GM23338 (cell line): Measurements from ENCODE around the gene ZNF397. TPM values are rescaled to one million over a fixed set of nuclear protein-coding genes. Genes with fewer than 3 reads are reported as not detected.

Experiments
- ATAC-seq: fragments of 200-7000 bp; cut with Tn5 transposase; 3 replicates; pipeline ENCODE4 v1.9.1; 2020
- DNase-seq: peaks from one replicate; pipeline ENCODE4 v3.0.0-alpha.2; 2015; ENCODE audit warnings: low spot score
- H2AFZ ChIP-seq: fragments of 200-600 bp; sonication (generic); 2 replicates; pipeline ENCODE4 v1.8.0; 2016; ENCODE audit warnings: antibody characterized with exemption, mild to moderate bottlenecking, moderate library complexity
- H3F3A ChIP-seq: fragments of 200-600 bp; sonication (generic); replicated peaks from 2 replicates; pipeline ENCODE4 v1.8.0; 2017; ENCODE audit warnings: antibody characterized with exemption, mixed run types, low read depth
- H3K27ac ChIP-seq: fragments of 200-600 bp; sonication (generic); 2 replicates; pipeline ENCODE4 v1.6.1; 2016; ENCODE audit warnings: low read depth
- H3K27me3 ChIP-seq: fragments of 200-600 bp; sonication (generic); 2 replicates; pipeline ENCODE4 v1.8.0; 2016; ENCODE audit warnings: mild to moderate bottlenecking, mixed run types, moderate library complexity; ENCODE audit not compliant: insufficient read depth
- H3K36me3 ChIP-seq: fragments of 200-600 bp; sonication (generic); 2 replicates; pipeline ENCODE4 v1.8.0; 2016; ENCODE audit warnings: mild to moderate bottlenecking; ENCODE audit not compliant: insufficient read depth
- H3K4me1 ChIP-seq: fragments of 200-600 bp; sonication (generic); 2 replicates; pipeline ENCODE4 v1.8.0; 2016; ENCODE audit warnings: mild to moderate bottlenecking, moderate library complexity; ENCODE audit not compliant: insufficient read depth
- H3K4me2 ChIP-seq: fragments of 200-600 bp; sonication (generic); 2 replicates; pipeline ENCODE4 v1.7.1; 2017; ENCODE audit warnings: mixed run types
- H3K4me3 ChIP-seq: fragments of 200-600 bp; sonication (generic); 2 replicates; pipeline ENCODE4 v1.6.1; 2016; ENCODE audit warnings: mixed run types
- H3K79me2 ChIP-seq: fragments of 200-600 bp; sonication (generic); replicated peaks from 2 replicates; pipeline ENCODE4 v1.8.0; 2017; ENCODE audit warnings: mild to moderate bottlenecking; ENCODE audit not compliant: insufficient read depth
- H3K9me2 ChIP-seq: fragments of 200-600 bp; sonication (generic); 2 replicates; pipeline ENCODE4 v1.8.0; 2017; ENCODE audit not compliant: insufficient read depth
- H4K20me1 ChIP-seq: fragments of 200-600 bp; sonication (generic); replicated peaks from 2 replicates; pipeline ENCODE4 v1.8.0; 2017; ENCODE audit warnings: mild to moderate bottlenecking; ENCODE audit not compliant: insufficient read depth
- H3K27ac Mint-ChIP-seq: 2 replicates; pipeline ENCODE4 v1.8.0; 2020; ENCODE audit warnings: inconsistent platforms, mild to moderate bottlenecking, moderate library complexity, mixed read lengths
- H3K27me3 Mint-ChIP-seq: 3 replicates; pipeline ENCODE4 v1.8.0; 2022; ENCODE audit warnings: low read depth, mild to moderate bottlenecking, moderate library complexity, mixed read lengths, inconsistent platforms; ENCODE audit not compliant: insufficient read depth, poor library complexity
- H3K36me3 Mint-ChIP-seq: 3 replicates; pipeline ENCODE4 v1.8.0; 2021; ENCODE audit warnings: low read depth, mild to moderate bottlenecking, inconsistent platforms, moderate library complexity, mixed read lengths
- H3K4me1 Mint-ChIP-seq: 3 replicates; pipeline ENCODE4 v1.8.0; 2020; ENCODE audit warnings: mild to moderate bottlenecking, inconsistent platforms, mixed read lengths
- H3K4me3 Mint-ChIP-seq: 3 replicates; pipeline ENCODE4 v1.8.0; 2021; ENCODE audit warnings: moderate library complexity, mild to moderate bottlenecking, inconsistent platforms, mixed read lengths
- H3K9me3 Mint-ChIP-seq: 3 replicates; pipeline ENCODE4 v1.8.0; 2020; ENCODE audit warnings: moderate library complexity, mild to moderate bottlenecking, inconsistent platforms, mixed read lengths
- CREB1 ChIP-seq: fragments of 250-450 bp; sonication (Bioruptor Pico); IDR thresholded peaks from 2 replicates; pipeline ENCODE4 v1.5.0; 2020; ENCODE audit warnings: low read depth, mild to moderate bottlenecking, moderate library complexity
- CTCF ChIP-seq, 2 experiments: fragments of 200-600 bp in 1 of 2; sonication (generic) in 1 of 2; conservative IDR thresholded peaks; 2 replicates each; pipeline versions ENCODE4 v1.5.1 to v1.6.1; 2016 to 2017; ENCODE audit warnings: antibody characterized with exemption in 2 of 2, low read depth in 2 of 2, mild to moderate bottlenecking in 2 of 2, moderate library complexity in 1 of 2
- EZH2 ChIP-seq: fragments of 200-600 bp; sonication (generic); IDR thresholded peaks from one replicate; pipeline ENCODE4 v1.8.0; 2017; ENCODE audit warnings: antibody characterized with exemption, mild to moderate bottlenecking, low read depth; ENCODE audit not compliant: unreplicated experiment
- EZH2phosphoT487 ChIP-seq: fragments of 200-600 bp; sonication (generic); IDR thresholded peaks from one replicate; pipeline ENCODE4 v1.8.1; 2018; ENCODE audit warnings: antibody characterized with exemption; ENCODE audit not compliant: unreplicated experiment
- JUNB ChIP-seq: IDR thresholded peaks from one replicate; pipeline ENCODE4 v1.6.1; 2016; ENCODE audit warnings: antibody characterized with exemption; ENCODE audit not compliant: unreplicated experiment
- POLR2AphosphoS5 ChIP-seq: IDR thresholded peaks from 2 replicates; pipeline ENCODE4 v1.6.1; 2016; ENCODE audit warnings: antibody characterized with exemption, low read depth
- ZNF114 ChIP-seq: fragments of 250-450 bp; sonication (Bioruptor Pico); IDR thresholded peaks from 2 replicates; pipeline ENCODE4 v1.5.0; 2020; ENCODE audit warnings: mild to moderate bottlenecking, moderate library complexity
- ZNF462 ChIP-seq: fragments of 250-450 bp; sonication (Bioruptor Pico); IDR thresholded peaks from 2 replicates; pipeline ENCODE4 v1.5.0; 2020; ENCODE audit warnings: mild to moderate bottlenecking, moderate library complexity
- polyA plus RNA-seq: library from polyadenylated mRNA; unstranded; fragments of >200 nt; fragmentation: Nextera tagmentation; extraction: Ambion mirVana; gene quantifications from 2 replicates; pipeline ENCODE4 v1.2.1, GENCODE V29; 2016
- total RNA-seq: library from RNA; depleted of rRNA; stranded (reverse); fragments of >200 nt; shearing (Covaris generic); gene quantifications from 2 replicates; pipeline ENCODE4 v1.2.3, GENCODE V29; 2014

ZNF397 gene
- total and polyA plus RNA-seq, 2 experiments from 2014 or later = 19.1 to 48.6 TPM

GRCh38 chr18:35191698-35192025 is 49.2 kb upstream of the ZNF397 start (continued):
- TF ChIP-seq JUNB = no peak
- no peak for TF ChIP-seq CREB1 (CRISPR knock-in tag)
- TF ChIP-seq ZNF114 (CRISPR knock-in tag) = no peak
- no peak for TF ChIP-seq ZNF462 (CRISPR knock-in tag)

- Histone ChIP-seq H4K20me1 (no peaks in the 10 kb centered on the region), H3K4me2 (0 out of 2 replicates have a peak overlapping the region, but pooled peaks have one; percentile 28), H2AFZ (peak overlapping the region; percentile 29; the same call in 1 of the 2 replicates), H3K79me2 (no peaks in the 10 kb centered on the region), H3K27ac (no peak overlapping the region), H3K4me1 (peaks cover 49% of the 10 kb centered on the region), H3K4me3 (no peak overlapping the region), H3K9me2 (peaks cover 1% of the 10 kb centered on the region; the same call in 1 of the 2 replicates), H3K36me3 (no peaks in the 10 kb centered on the region), H3F3A (0 out of 2 replicates have a peak, but pooled peaks cover 9% of the 10 kb centered on the region), H3K27me3 (no peaks in the 10 kb centered on the region)
- no peaks in the 10 kb centered on the region for H3K9me3 Mint-ChIP-seq
- no peak overlapping the region for H3K4me3 Mint-ChIP-seq
- DNase-seq (no peak), ATAC-seq (no peak)
- H3K27ac Mint-ChIP-seq = no peak overlapping the region
- H3K27me3 Mint-ChIP-seq = peaks cover 2% of the 10 kb centered on the region
- H3K4me1 Mint-ChIP-seq = peaks cover 51% of the 10 kb centered on the region
- no peaks in the 10 kb centered on the region for H3K36me3 Mint-ChIP-seq
- TF ChIP-seq EZH2 = no peak
- no peak for TF ChIP-seq ZNF462 (CRISPR knock-in tag)
- TF ChIP-seq CREB1 (CRISPR knock-in tag) = no peak
- TF ChIP-seq CTCF (conservative IDR thresholded peaks at IDR 0.05; ENCODE audit: low read depth in 2 of 2) = no peak
- TF ChIP-seq POLR2AphosphoS5 = no peak
- no peak for TF ChIP-seq JUNB
- TF ChIP-seq EZH2phosphoT487 = no peak
Measured at GRCh38 chr18:35192415-35192814, 48.4 kb upstream of the ZNF397 start.
